GM06990 (cell line): ENCODE data around the gene BPIFB4.
"Not testable (repeated sequence)": the region's sequence is repeated elsewhere in the genome, so short reads cannot be mapped to it uniquely, and the experiment has no call there.

Experiments
- DNase-seq: peaks from one replicate; pipeline ENCODE4 v3.0.0-alpha.2; 2011; ENCODE audit not compliant: insufficient read length; ENCODE audit errors: extremely low read depth
- H3K27me3 ChIP-seq: replicated peaks from 2 replicates; pipeline ENCODE4 v1.6.0; 2011; ENCODE audit warnings: low read length; ENCODE audit not compliant: control insufficient read depth, insufficient read depth
- H3K36me3 ChIP-seq: 2 replicates; pipeline ENCODE4 v1.5.1; 2011; ENCODE audit warnings: low read length; ENCODE audit not compliant: control insufficient read depth, insufficient read depth
- H3K4me3 ChIP-seq: replicated peaks from 2 replicates; pipeline ENCODE4 v1.5.1; 2011; ENCODE audit warnings: low read depth, mild to moderate bottlenecking, control low read depth, low read length
- TF ChIP-seq, protein P1 (sequence below): IDR thresholded peaks from 2 replicates; pipeline ENCODE4 v1.5.1; 2011; ENCODE audit warnings: low read length, control low read depth, mild to moderate bottlenecking, inconsistent platforms; ENCODE audit not compliant: insufficient read depth, poor library complexity, severe bottlenecking

The BPIFB4 gene

DNA sequence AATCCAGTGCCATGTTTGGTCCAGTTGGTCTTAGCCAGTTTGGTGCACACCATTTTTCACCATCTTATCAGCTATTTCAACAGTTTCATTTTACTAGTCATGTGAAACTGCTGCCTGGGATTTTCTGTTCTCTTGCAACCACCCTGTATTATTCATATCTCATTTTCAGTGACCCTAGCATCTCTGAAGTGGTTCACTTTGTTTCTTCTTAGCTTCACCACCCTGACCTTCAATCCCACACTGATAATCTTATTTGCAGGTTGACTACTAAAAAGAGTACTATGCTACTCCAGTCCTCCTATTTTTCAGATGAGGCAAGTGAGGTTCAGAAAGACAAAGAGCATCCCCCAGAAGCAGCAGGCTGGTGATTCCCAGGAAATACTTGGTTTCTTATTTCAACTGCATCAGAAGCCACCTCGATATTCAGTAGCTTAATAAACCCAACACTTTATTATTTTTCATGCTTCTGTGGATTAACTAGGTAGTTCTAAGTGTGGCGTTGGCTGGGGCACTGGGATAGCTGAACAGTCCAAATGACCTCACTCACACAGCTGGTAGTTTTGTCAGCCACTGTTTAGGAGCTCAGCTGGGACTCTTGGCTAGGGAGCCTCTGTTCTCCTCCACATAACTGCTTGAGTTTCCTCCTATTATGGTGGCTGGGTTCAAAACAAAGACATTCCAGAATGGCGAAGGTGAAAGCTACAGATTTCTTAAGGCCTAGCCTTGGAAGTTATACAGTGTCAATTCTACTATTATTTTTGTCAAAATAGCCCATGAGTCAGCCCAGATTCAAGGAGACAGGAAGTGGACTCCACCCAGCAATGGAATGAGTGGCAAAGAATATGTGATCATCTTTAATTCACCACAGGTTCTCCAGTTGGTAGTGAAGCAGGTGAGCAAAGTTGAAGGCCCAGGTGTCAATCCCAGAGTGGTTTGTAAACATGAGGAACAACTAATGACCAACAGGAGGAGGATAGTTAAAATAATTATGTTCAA, 40.6 kb downstream of the BPIFB4 start:
- peak; percentile 22 for DNase-seq

DNA sequence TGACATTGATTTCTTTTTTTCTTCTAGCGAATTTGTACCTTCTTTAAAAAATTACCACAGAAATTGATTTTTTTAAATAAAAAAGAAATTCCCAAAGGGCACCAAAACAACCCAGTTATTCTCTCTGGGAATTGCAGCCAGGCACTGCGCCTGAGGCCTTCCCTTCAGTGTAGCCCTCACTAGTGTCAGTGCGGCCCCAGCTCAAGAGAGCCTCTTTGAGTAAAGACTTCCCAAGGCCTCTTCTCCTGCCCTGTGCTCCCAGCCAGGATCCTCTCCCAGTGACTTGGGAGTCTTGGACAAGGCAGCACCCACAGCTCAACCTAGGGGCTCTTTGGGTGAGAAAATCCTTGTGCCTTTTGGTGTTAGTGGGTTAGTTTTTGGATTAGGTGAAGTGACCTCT, 41.5 kb downstream of the BPIFB4 start:
- no peak for DNase-seq
- no peak overlapping the region for H3K4me3 ChIP-seq
- TF ChIP-seq, protein P1, sequence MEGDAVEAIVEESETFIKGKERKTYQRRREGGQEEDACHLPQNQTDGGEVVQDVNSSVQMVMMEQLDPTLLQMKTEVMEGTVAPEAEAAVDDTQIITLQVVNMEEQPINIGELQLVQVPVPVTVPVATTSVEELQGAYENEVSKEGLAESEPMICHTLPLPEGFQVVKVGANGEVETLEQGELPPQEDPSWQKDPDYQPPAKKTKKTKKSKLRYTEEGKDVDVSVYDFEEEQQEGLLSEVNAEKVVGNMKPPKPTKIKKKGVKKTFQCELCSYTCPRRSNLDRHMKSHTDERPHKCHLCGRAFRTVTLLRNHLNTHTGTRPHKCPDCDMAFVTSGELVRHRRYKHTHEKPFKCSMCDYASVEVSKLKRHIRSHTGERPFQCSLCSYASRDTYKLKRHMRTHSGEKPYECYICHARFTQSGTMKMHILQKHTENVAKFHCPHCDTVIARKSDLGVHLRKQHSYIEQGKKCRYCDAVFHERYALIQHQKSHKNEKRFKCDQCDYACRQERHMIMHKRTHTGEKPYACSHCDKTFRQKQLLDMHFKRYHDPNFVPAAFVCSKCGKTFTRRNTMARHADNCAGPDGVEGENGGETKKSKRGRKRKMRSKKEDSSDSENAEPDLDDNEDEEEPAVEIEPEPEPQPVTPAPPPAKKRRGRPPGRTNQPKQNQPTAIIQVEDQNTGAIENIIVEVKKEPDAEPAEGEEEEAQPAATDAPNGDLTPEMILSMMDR = no peak
- H3K36me3 ChIP-seq = no peaks in the 10 kb centered on the region
- H3K27me3 ChIP-seq = no peaks in the 10 kb centered on the region; the same call in 1 of the 2 replicates

More for the DNA sequence above, 40.6 kb downstream of the BPIFB4 start:
- H3K36me3 ChIP-seq = no peaks in the 10 kb centered on the region
- no peak overlapping the region for H3K4me3 ChIP-seq
- H3K27me3 ChIP-seq = no peaks in the 10 kb centered on the region; the same call in 1 of the 2 replicates
- TF ChIP-seq, protein P1 = no peak

GRCh38 chr20:33122297-33122696, 42.9 kb downstream of the BPIFB4 start:
- DNase-seq, H3K27me3 ChIP-seq, H3K4me3 ChIP-seq, H3K36me3 ChIP-seq: not testable (repeated sequence)

- no peak for DNase-seq
- H3K27me3 ChIP-seq = no peaks in the 10 kb centered on the region; the same call in 1 of the 2 replicates
- no peak overlapping the region for H3K4me3 ChIP-seq
- TF ChIP-seq, protein P1 = no peak
- no peaks in the 10 kb centered on the region for H3K36me3 ChIP-seq
Measured at GRCh38 chr20:33124261-33124660, 44.8 kb downstream of the BPIFB4 start.

DNA sequence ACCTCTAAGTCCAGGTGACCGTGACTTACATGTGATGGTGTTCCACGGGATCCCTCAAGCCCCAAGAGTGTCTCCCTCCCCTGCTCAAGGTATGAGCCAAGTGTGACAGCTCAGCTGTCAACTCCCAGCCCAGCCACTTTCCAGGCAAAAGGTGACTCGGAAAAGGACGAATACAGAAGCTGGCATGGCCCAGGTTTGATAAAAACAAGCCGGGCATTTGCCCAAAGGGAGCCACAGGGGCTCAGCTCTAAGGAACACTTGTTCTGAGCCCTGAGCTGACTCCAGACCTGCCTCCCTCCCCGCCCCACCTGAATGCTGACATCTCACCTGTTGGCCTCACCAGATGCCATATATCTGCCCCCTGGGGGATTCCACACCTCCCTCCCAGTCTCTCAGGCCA, 45.6 kb downstream of the BPIFB4 start:
- Histone ChIP-seq H3K27me3 (no peaks in the 10 kb centered on the region; the same call in 1 of the 2 replicates), H3K4me3 (no peak overlapping the region), H3K36me3 (no peaks in the 10 kb centered on the region)
- DNase-seq = no peak
- TF ChIP-seq, protein P1 = no peak

DNA sequence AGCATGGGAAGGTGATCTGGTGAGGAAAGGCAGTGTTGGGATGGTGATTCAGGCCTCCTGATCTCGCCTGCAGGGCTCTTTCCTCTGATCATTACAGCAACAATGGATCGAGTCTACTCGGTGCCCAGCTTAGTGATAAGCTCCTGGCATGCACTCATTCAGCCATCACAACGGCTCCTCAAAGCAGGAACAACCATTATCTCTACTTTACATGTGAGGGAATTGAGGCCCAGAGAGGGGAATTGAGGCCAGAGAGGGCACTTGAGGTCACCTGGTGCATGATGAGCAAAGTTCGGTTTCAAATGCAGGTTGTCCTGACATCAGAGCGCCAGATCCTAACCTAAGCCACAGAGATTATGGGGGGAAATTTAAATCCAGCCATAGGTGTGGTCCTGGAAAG, 46.5 kb downstream of the BPIFB4 start:
- no peak for DNase-seq
- TF ChIP-seq, protein P1 = no peak
- H3K36me3 ChIP-seq = no peaks in the 10 kb centered on the region
- H3K4me3 ChIP-seq = no peak overlapping the region
- H3K27me3 ChIP-seq = no peaks in the 10 kb centered on the region; the same call in 1 of the 2 replicates
